Smooth muscle cell (in vitro differentiated cells): ENCODE data around the gene ADCY2. TPM values are rescaled to one million over a fixed set of nuclear protein-coding genes. Genes with fewer than 3 reads are reported as not detected.

ENCODE experiments used
- DNase-seq: peaks from one replicate; lab custom pipeline; 2025; ENCODE audit not compliant: unreplicated experiment; lab: John Stamatoyannopoulos, UW
- H2AFZ ChIP-seq: fragments of 200-600 bp; sonication (generic); 2 replicates; pipeline ENCODE4 v1.6.0; 2016; ENCODE audit warnings: antibody characterized with exemption, low read depth, mild to moderate bottlenecking
- H3F3A ChIP-seq: fragments of 200-600 bp; sonication (generic); 2 replicates; pipeline ENCODE4 v1.6.0; 2017; ENCODE audit warnings: antibody characterized with exemption, low read depth
- H3K27ac ChIP-seq: fragments of 200-600 bp; sonication (generic); 2 replicates; pipeline ENCODE4 v1.5.1; 2016; ENCODE audit warnings: low read depth, mild to moderate bottlenecking
- H3K27me3 ChIP-seq: fragments of 200-600 bp; sonication (generic); 2 replicates; pipeline ENCODE4 v1.6.1; 2016; ENCODE audit warnings: low read depth, mild to moderate bottlenecking
- H3K36me3 ChIP-seq: fragments of 200-600 bp; sonication (generic); 2 replicates; pipeline ENCODE4 v1.5.1; 2016; ENCODE audit warnings: low read depth
- H3K4me1 ChIP-seq: fragments of 200-600 bp; sonication (generic); 2 replicates; pipeline ENCODE4 v1.5.1; 2016; ENCODE audit warnings: low read depth
- H3K4me2 ChIP-seq: fragments of 200-600 bp; sonication (generic); 2 replicates; pipeline ENCODE4 v1.6.0; 2016; ENCODE audit warnings: mild to moderate bottlenecking
- H3K4me3 ChIP-seq: fragments of 200-600 bp; sonication (generic); 2 replicates; pipeline ENCODE4 v1.5.1; 2016; ENCODE audit warnings: mild to moderate bottlenecking
- H3K79me2 ChIP-seq: fragments of 200-600 bp; sonication (generic); 2 replicates; pipeline ENCODE4 v1.6.0; 2016; ENCODE audit warnings: low read depth, mild to moderate bottlenecking
- H3K9ac ChIP-seq: fragments of 200-600 bp; sonication (generic); 2 replicates; pipeline ENCODE4 v1.6.0; 2016; ENCODE audit warnings: low read depth
- H3K9me3 ChIP-seq: fragments of 200-600 bp; sonication (generic); replicated peaks from 2 replicates; pipeline ENCODE4 v1.5.1; 2016; ENCODE audit warnings: low read depth
- H4K20me1 ChIP-seq: fragments of 200-600 bp; sonication (generic); 2 replicates; pipeline ENCODE4 v1.6.0; 2016; ENCODE audit warnings: low read depth
- WGBS: methylation state at CpG from one replicate; pipeline ENCODE4 v1.1.7; 2016; ENCODE audit warnings: low lambda C conversion rate; 5-methylcytosine and 5-hydroxymethylcytosine counted together
- polyA plus RNA-seq: library from polyadenylated mRNA; unstranded; fragments of >200 nt; fragmentation: Nextera tagmentation; extraction: Ambion mirVana; gene quantifications from 2 replicates; pipeline ENCODE4 v1.2.1, GENCODE V29; 2016
- total RNA-seq: library from RNA; depleted of rRNA; stranded (reverse); fragments of >200 nt; gene quantifications from 2 replicates; pipeline ENCODE4 v1.2.3, GENCODE V29; 2014
- TF ChIP-seq, protein P1 (sequence below): fragments of 200-600 bp; sonication (generic); IDR thresholded peaks from 2 replicates; pipeline ENCODE4 v1.5.1; 2017; ENCODE audit warnings: borderline replicate concordance, mild to moderate bottlenecking, antibody characterized with exemption; ENCODE audit not compliant: insufficient read depth, poor library complexity, severe bottlenecking

Gene ADCY2
- total and polyA plus RNA-seq, 2 experiments from 2014 or later = 2.8 to 8.0 TPM

DNA sequence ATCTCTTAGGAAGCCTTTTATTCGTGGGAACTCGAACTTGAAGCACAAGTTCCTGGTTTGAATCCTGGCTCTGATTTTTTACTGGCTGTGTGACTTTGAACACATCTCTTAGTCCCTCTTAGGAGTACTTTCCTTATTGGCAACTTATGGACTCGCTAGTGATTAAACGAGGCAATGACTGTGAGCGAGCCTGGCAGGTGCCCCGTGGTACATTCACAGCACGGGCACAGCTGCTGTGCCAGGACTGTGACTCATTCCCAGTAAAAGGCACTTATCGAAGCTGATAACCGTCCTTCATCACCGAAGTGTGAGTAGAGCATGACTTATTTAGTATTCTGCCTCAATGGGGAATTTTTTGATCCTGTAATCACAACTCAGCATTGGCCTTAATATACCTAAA, 432.3 kb downstream of the ADCY2 start:
- Histone ChIP-seq H3K4me3 (no peak overlapping the region), H4K20me1 (no peaks in the 10 kb centered on the region), H3F3A (no peaks in the 10 kb centered on the region), H3K27ac (no peak overlapping the region), H3K4me2 (no peak overlapping the region), H3K4me1 (no peaks in the 10 kb centered on the region), H2AFZ (no peak overlapping the region), H3K79me2 (no peaks in the 10 kb centered on the region), H3K27me3 (no peaks in the 10 kb centered on the region), H3K36me3 (no peaks in the 10 kb centered on the region), H3K9me3 (no peaks in the 10 kb centered on the region), H3K9ac (no peak overlapping the region)
- 87% methylated on average over 10 of the region's 10 CpGs for WGBS
- TF ChIP-seq, protein P1, sequence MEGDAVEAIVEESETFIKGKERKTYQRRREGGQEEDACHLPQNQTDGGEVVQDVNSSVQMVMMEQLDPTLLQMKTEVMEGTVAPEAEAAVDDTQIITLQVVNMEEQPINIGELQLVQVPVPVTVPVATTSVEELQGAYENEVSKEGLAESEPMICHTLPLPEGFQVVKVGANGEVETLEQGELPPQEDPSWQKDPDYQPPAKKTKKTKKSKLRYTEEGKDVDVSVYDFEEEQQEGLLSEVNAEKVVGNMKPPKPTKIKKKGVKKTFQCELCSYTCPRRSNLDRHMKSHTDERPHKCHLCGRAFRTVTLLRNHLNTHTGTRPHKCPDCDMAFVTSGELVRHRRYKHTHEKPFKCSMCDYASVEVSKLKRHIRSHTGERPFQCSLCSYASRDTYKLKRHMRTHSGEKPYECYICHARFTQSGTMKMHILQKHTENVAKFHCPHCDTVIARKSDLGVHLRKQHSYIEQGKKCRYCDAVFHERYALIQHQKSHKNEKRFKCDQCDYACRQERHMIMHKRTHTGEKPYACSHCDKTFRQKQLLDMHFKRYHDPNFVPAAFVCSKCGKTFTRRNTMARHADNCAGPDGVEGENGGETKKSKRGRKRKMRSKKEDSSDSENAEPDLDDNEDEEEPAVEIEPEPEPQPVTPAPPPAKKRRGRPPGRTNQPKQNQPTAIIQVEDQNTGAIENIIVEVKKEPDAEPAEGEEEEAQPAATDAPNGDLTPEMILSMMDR = no peak
- no peak for DNase-seq

DNA sequence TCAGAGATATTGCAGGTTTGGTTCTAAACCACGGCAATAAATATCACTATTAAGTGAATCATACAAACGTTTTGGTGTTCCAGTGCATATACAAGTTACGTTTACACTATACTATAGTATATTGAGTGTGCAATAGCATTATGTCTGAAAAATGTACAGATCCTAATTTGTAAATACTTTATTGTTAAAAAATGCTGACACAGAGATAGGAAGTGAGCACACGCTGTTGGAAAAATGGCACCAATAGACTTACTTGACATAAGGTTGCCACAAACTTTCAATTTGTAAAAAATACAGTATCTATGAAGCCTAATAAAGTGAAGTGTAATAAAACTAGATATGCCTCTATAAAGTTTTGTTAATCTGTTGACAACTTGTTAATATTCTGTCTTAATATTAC, 439.0 kb downstream of the ADCY2 start:
- no peaks in the 10 kb centered on the region for H3K4me1 ChIP-seq
- H2AFZ ChIP-seq = no peak overlapping the region
- no peaks in the 10 kb centered on the region for H3K79me2 ChIP-seq
- H3K4me3 ChIP-seq = no peak overlapping the region
- H3K27ac ChIP-seq = no peak overlapping the region
- no peak overlapping the region for H3K4me2 ChIP-seq
- no peaks in the 10 kb centered on the region for H3K9me3 ChIP-seq
- TF ChIP-seq, protein P1 = no peak
- no peaks in the 10 kb centered on the region for H3K36me3 ChIP-seq
- H3K27me3 ChIP-seq = no peaks in the 10 kb centered on the region
- no peak for DNase-seq
- H4K20me1 ChIP-seq = no peaks in the 10 kb centered on the region
- no peaks in the 10 kb centered on the region for H3F3A ChIP-seq
- WGBS = 89% methylated on average over 4 of the region's 4 CpGs
- no peak overlapping the region for H3K9ac ChIP-seq

DNA sequence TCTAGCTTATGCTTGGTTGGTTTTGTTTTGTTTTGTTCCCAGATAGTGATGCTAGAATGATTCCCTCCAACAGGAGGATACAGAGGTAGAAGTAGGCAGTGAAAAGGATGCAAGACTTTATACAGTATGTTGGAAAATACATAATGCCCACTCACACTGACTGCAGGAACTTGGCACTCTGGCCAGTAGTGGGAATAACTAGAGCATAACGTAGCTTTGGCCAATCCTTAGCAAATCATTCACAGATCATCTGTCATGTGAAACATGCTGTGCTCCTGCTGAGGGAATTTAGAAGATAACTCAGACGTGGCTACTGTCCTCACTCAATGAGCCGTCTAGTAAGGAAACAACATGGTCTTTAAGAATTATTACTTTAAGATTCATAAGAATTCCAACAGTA, 441.5 kb downstream of the ADCY2 start:
- Histone ChIP-seq H3K36me3 (no peaks in the 10 kb centered on the region), H3K9me3 (no peaks in the 10 kb centered on the region), H3F3A (no peaks in the 10 kb centered on the region), H2AFZ (no peak overlapping the region), H3K4me3 (no peak overlapping the region), H4K20me1 (no peaks in the 10 kb centered on the region), H3K27ac (no peak overlapping the region), H3K79me2 (no peaks in the 10 kb centered on the region), H3K4me2 (no peak overlapping the region), H3K4me1 (no peaks in the 10 kb centered on the region), H3K27me3 (no peaks in the 10 kb centered on the region), H3K9ac (no peak overlapping the region)
- 41% methylated on average over 3 of the region's 3 CpGs for WGBS
- TF ChIP-seq, protein P1 = no peak
- DNase-seq = no peak

DNA sequence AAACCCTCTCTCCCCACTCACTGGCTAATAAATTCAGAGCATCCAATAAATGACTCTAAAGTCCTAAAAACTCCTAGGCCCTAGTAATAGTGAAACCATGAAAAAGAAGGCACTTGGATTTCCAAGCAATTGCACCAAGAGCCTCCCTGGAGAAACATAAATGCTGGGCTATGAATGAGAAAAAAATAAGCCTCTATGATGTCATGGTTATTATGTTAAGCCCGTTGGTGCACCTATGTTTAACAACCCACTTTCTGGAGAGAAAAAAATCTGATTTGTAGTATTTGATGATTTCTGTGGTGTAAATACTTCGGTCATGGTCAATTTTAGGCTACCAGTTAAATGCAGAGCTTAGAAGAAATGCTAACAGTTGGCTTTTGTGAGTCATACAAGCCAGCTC, 446.6 kb downstream of the ADCY2 start:
- no peak overlapping the region for H3K4me2 ChIP-seq
- no peak for DNase-seq
- no peak overlapping the region for H2AFZ ChIP-seq

More for the DNA sequence above, 446.6 kb downstream of the ADCY2 start:
- Histone ChIP-seq H3K4me3 (no peak overlapping the region), H3F3A (no peaks in the 10 kb centered on the region), H3K27me3 (no peaks in the 10 kb centered on the region), H3K36me3 (no peaks in the 10 kb centered on the region), H3K27ac (no peak overlapping the region), H3K9me3 (no peaks in the 10 kb centered on the region), H3K9ac (no peak overlapping the region), H3K4me1 (no peaks in the 10 kb centered on the region), H4K20me1 (no peaks in the 10 kb centered on the region), H3K79me2 (no peaks in the 10 kb centered on the region)
- 76% methylated on average over 2 of the region's 2 CpGs for WGBS
- TF ChIP-seq, protein P1 = no peak
